ENCODE measurements around the gene ELMOD2.
A peak's percentile ranks its signal among the peaks of the same experiment; 100 is the strongest.
"Not testable (repeated sequence)": the region's sequence is repeated elsewhere in the genome, so short reads cannot be mapped to it uniquely, and the experiment has no call there.

ELMOD2 gene

GRCh38 chr4:140523857-140524742, at the start of gene ELMOD2:
Gene ELMOD2, plus strand, starts transcription at chr4:140524168. Its CDS starts 1,261 bp downstream, at chr4:140525429.
- peak; percentile 98 for DNase-seq

GRCh38 chr4:140483445-140483844, 40.5 kb upstream of the ELMOD2 start:
- no peak for DNase-seq

GRCh38 chr4:140485939-140486338, 38.0 kb upstream of the ELMOD2 start:
- no peak for DNase-seq

GRCh38 chr4:140497405-140497746, 26.6 kb upstream of the ELMOD2 start:
- no peak for DNase-seq

- DNase-seq: peak; percentile 4
Measured at GRCh38 chr4:140497747-140498636, 26.0 kb upstream of the ELMOD2 start, which contains the start of gene MGAT4D. Gene MGAT4D, minus strand, starts transcription at chr4:140498293. Its CDS starts 71 bp downstream, at chr4:140498222.

- DNase-seq: no peak
Measured at GRCh38 chr4:140499391-140499790, 24.6 kb upstream of the ELMOD2 start.

- no peak for DNase-seq
Measured at GRCh38 chr4:140504261-140504660, 19.7 kb upstream of the ELMOD2 start.

- not testable (repeated sequence) for DNase-seq
Measured at GRCh38 chr4:140513765-140514164, 10.2 kb upstream of the ELMOD2 start.

- DNase-seq: no peak
Measured at GRCh38 chr4:140515423-140515822, 8.5 kb upstream of the ELMOD2 start.

GRCh38 chr4:140523370-140523856, 555 bp upstream of the ELMOD2 start:
- no peak for DNase-seq

- DNase-seq: no peak
Measured at GRCh38 chr4:140529434-140529833, 5.5 kb downstream of the ELMOD2 start.

- no peak for DNase-seq
Measured at GRCh38 chr4:140533951-140534480, 10.0 kb downstream of the ELMOD2 start.

- DNase-seq: no peak
Measured at GRCh38 chr4:140556372-140557085, 32.6 kb downstream of the ELMOD2 start.

- DNase-seq: no peak
Measured at GRCh38 chr4:140557831-140558435, 34.0 kb downstream of the ELMOD2 start.

- no peak for DNase-seq
Measured at GRCh38 chr4:140559696-140560095, 35.7 kb downstream of the ELMOD2 start.

- no peak for DNase-seq
Measured at GRCh38 chr4:140568507-140569306, 44.7 kb downstream of the ELMOD2 start, which contains the start of gene UCP1. Gene UCP1, minus strand, starts transcription at chr4:140568961. Its CDS starts 232 bp downstream, at chr4:140568729.

GRCh38 chr4:140569307-140569638, 45.3 kb downstream of the ELMOD2 start:
- no peak for DNase-seq

- DNase-seq: no peak
Measured at GRCh38 chr4:140571620-140572019, 47.7 kb downstream of the ELMOD2 start.

- no peak for DNase-seq
Measured at GRCh38 chr4:140575489-140575888, 51.5 kb downstream of the ELMOD2 start.

GRCh38 chr4:140579278-140579677, 55.3 kb downstream of the ELMOD2 start:
- no peak for DNase-seq

GRCh38 chr4:140581078-140581477, 57.1 kb downstream of the ELMOD2 start:
- no peak for DNase-seq

Measured in stimulated activated CD4-positive, alpha-beta T cell treated with anti-CD3 and anti-CD28 coated beads, Interleukin-12 subunit alpha, Interleukin-12 subunit beta, amount 100 ng/mL, for 4 hours (primary cell).